HL-60/S4 treated with retinoic acid at 250 ng/mL for 4 days and 3 days (cell line): ENCODE measurements around the gene ETS1.
"Not testable (repeated sequence)": the region's sequence is repeated elsewhere in the genome, so short reads cannot be mapped to it uniquely, and the experiment has no call there.

Experiments
- in situ Hi-C: fragments of 300-500 bp; cut with MboI; formaldehyde crosslinking; loops from 2 replicates; pipeline ENCODE4 v1.7.0; 2022; ENCODE audit warnings: low sequenced_read_pairs

Gene ETS1

GRCh38 chr11:128451652-128452470, 135.5 kb downstream of the ETS1 start:
- in situ Hi-C loops: no loop called here

- in situ Hi-C loops: no loop called here
Measured at GRCh38 chr11:128450882-128451651, 136.3 kb downstream of the ETS1 start.

- in situ Hi-C loops: not testable (repeated sequence)
Measured at GRCh38 chr11:128450425-128450824, 136.9 kb downstream of the ETS1 start.

GRCh38 chr11:128448981-128449713, 138.2 kb downstream of the ETS1 start:
- in situ Hi-C loops: no loop called here

GRCh38 chr11:128448200-128448886, 139.0 kb downstream of the ETS1 start:
- in situ Hi-C loops: no loop called here

GRCh38 chr11:128447233-128447632, 140.1 kb downstream of the ETS1 start:
- in situ Hi-C loops: no loop called here

- in situ Hi-C loops: not testable (repeated sequence)
Measured at GRCh38 chr11:128445921-128446320, 141.4 kb downstream of the ETS1 start.

GRCh38 chr11:128437136-128437535, 150.2 kb downstream of the ETS1 start:
- in situ Hi-C loops: no loop called here

- in situ Hi-C loops: no loop called here
Measured at GRCh38 chr11:128434818-128435217, 152.5 kb downstream of the ETS1 start.

GRCh38 chr11:128434411-128434810, 152.9 kb downstream of the ETS1 start:
- in situ Hi-C loops: no loop called here

GRCh38 chr11:128432926-128433325, 154.4 kb downstream of the ETS1 start:
- in situ Hi-C loops: no loop called here

- in situ Hi-C loops: no loop called here
Measured at GRCh38 chr11:128431931-128432330, 155.4 kb downstream of the ETS1 start.

GRCh38 chr11:128428935-128429334, 158.4 kb downstream of the ETS1 start:
- in situ Hi-C loops: no loop called here

- in situ Hi-C loops: no loop called here
Measured at GRCh38 chr11:128424851-128425285, 162.5 kb downstream of the ETS1 start.

GRCh38 chr11:128424271-128424711, 163.1 kb downstream of the ETS1 start:
- in situ Hi-C loops: no loop called here

- in situ Hi-C loops: no loop called here
Measured at GRCh38 chr11:128422576-128423370, 164.6 kb downstream of the ETS1 start.

- in situ Hi-C loops: no loop called here
Measured at GRCh38 chr11:128421577-128422330, 165.6 kb downstream of the ETS1 start.

- in situ Hi-C loops: no loop called here
Measured at GRCh38 chr11:128420951-128421350, 166.4 kb downstream of the ETS1 start.

- in situ Hi-C loops: no loop called here
Measured at GRCh38 chr11:128420265-128420664, 167.1 kb downstream of the ETS1 start.
